ENCODE results near the gene CLP1. TPM values are rescaled to one million over a fixed set of nuclear protein-coding genes. Genes with fewer than 3 reads are reported as not detected.

CLP1 gene
- total RNA-seq, 1 donor from 2014 or later = 12.6 TPM

GRCh38 chr11:57645689-57646085, 11.9 kb upstream of the CLP1 start:
- Mint-ChIP-seq H3K27ac (ENCODE audit: unreplicated experiment) (no peak overlapping the region), H3K4me3 (ENCODE audit: unreplicated experiment) (no peak overlapping the region)

GRCh38 chr11:57646194-57646798, 11.3 kb upstream of the CLP1 start:
- Mint-ChIP-seq H3K9me3 (ENCODE audit: unreplicated experiment) (no peaks in the 10 kb centered on the region), H3K27ac (ENCODE audit: unreplicated experiment) (no peak overlapping the region), H3K4me1 (ENCODE audit: unreplicated experiment) (peaks cover 61% of the 10 kb centered on the region), H3K36me3 (ENCODE audit: unreplicated experiment) (no peaks in the 10 kb centered on the region), H3K27me3 (ENCODE audit: unreplicated experiment) (peaks cover 63% of the 10 kb centered on the region), H3K4me3 (ENCODE audit: unreplicated experiment) (no peak overlapping the region)
- no peak for DNase-seq (ENCODE audit: extremely low spot score, unreplicated experiment)
- TF ChIP-seq, protein P1, sequence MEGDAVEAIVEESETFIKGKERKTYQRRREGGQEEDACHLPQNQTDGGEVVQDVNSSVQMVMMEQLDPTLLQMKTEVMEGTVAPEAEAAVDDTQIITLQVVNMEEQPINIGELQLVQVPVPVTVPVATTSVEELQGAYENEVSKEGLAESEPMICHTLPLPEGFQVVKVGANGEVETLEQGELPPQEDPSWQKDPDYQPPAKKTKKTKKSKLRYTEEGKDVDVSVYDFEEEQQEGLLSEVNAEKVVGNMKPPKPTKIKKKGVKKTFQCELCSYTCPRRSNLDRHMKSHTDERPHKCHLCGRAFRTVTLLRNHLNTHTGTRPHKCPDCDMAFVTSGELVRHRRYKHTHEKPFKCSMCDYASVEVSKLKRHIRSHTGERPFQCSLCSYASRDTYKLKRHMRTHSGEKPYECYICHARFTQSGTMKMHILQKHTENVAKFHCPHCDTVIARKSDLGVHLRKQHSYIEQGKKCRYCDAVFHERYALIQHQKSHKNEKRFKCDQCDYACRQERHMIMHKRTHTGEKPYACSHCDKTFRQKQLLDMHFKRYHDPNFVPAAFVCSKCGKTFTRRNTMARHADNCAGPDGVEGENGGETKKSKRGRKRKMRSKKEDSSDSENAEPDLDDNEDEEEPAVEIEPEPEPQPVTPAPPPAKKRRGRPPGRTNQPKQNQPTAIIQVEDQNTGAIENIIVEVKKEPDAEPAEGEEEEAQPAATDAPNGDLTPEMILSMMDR (IDR thresholded peaks at IDR 0.05) = no peak

More at GRCh38 chr11:57645689-57646085, 11.9 kb upstream of the CLP1 start:
- peaks cover 57% of the 10 kb centered on the region for H3K27me3 Mint-ChIP-seq (ENCODE audit: unreplicated experiment)
- TF ChIP-seq, protein P1 (IDR thresholded peaks at IDR 0.05) = no peak
- H3K36me3 Mint-ChIP-seq (ENCODE audit: unreplicated experiment) = no peaks in the 10 kb centered on the region
- no peaks in the 10 kb centered on the region for H3K9me3 Mint-ChIP-seq (ENCODE audit: unreplicated experiment)
- H3K4me1 Mint-ChIP-seq (ENCODE audit: unreplicated experiment) = peaks cover 67% of the 10 kb centered on the region
- DNase-seq (ENCODE audit: extremely low spot score, unreplicated experiment) = no peak

DNA sequence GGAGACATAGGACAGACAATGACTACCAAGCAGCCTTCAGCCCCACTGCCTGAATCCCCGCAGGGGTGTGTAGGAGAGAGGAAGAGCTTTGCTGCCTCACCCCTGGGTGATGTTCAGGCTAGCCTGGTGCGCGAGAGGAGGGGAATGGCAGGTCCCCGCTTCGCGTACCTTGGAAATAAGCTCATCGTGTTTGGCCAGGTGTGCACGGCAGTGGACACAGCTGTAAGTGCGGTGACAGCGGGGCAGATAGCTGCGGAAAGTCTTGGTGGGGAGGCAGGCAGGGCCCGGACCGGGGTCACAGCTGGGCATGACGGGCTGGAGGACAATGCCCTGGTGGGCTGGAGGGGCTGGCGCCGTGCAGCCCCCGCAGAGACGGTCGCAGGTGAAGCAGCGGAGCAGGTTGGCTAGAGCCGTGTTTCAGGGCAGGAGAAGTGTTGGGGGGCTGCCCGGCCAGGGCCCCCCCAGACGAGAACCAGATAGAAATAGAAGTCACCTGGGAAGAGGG, 10.7 kb upstream of the CLP1 start:
- H3K4me1 Mint-ChIP-seq (ENCODE audit: unreplicated experiment) = peaks cover 59% of the 10 kb centered on the region
- no peak for DNase-seq (ENCODE audit: extremely low spot score, unreplicated experiment)
- TF ChIP-seq, protein P1 (IDR thresholded peaks at IDR 0.05) = no peak
- H3K27me3 Mint-ChIP-seq (ENCODE audit: unreplicated experiment) = peaks cover 68% of the 10 kb centered on the region
- H3K27ac Mint-ChIP-seq (ENCODE audit: unreplicated experiment) = no peak overlapping the region
- H3K4me3 Mint-ChIP-seq (ENCODE audit: unreplicated experiment) = no peak overlapping the region
- H3K36me3 Mint-ChIP-seq (ENCODE audit: unreplicated experiment) = no peaks in the 10 kb centered on the region
- no peaks in the 10 kb centered on the region for H3K9me3 Mint-ChIP-seq (ENCODE audit: unreplicated experiment)

DNA sequence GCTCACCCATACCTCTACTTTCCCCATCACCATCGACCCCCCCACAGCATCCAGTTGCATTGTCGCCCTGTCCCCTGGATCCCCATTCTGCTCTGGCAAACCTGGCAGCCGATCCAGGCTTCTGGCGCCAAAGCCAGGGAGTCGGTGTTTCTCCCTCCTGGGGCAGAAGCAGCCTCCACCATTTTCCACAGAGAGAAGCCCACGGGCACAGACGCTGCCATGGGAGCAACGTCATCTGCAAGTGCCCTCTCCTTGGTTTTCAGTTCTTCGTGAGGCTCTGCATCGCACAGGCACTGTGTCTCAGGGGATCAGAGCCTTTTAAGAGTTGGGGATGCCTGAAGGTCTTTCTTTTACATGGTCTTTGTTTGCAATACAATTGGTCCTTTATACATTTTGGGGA, 10.2 kb upstream of the CLP1 start:
- Mint-ChIP-seq H3K27me3 (ENCODE audit: unreplicated experiment) (peaks cover 68% of the 10 kb centered on the region), H3K4me1 (ENCODE audit: unreplicated experiment) (peaks cover 59% of the 10 kb centered on the region), H3K4me3 (ENCODE audit: unreplicated experiment) (no peak overlapping the region), H3K9me3 (ENCODE audit: unreplicated experiment) (no peaks in the 10 kb centered on the region), H3K27ac (ENCODE audit: unreplicated experiment) (no peak overlapping the region), H3K36me3 (ENCODE audit: unreplicated experiment) (no peaks in the 10 kb centered on the region)
- no peak for DNase-seq (ENCODE audit: extremely low spot score, unreplicated experiment)
- TF ChIP-seq, protein P1 (IDR thresholded peaks at IDR 0.05) = no peak

GRCh38 chr11:57647960-57648800, 9.4 kb upstream of the CLP1 start:
- Mint-ChIP-seq H3K4me1 (ENCODE audit: unreplicated experiment) (peaks cover 65% of the 10 kb centered on the region), H3K4me3 (ENCODE audit: unreplicated experiment) (peak overlapping the region; percentile 73), H3K9me3 (ENCODE audit: unreplicated experiment) (no peaks in the 10 kb centered on the region), H3K27ac (ENCODE audit: unreplicated experiment) (no peak overlapping the region), H3K36me3 (ENCODE audit: unreplicated experiment) (no peaks in the 10 kb centered on the region), H3K27me3 (ENCODE audit: unreplicated experiment) (peaks cover 72% of the 10 kb centered on the region)
- TF ChIP-seq, protein P1 (IDR thresholded peaks at IDR 0.05) = no peak
- DNase-seq (ENCODE audit: extremely low spot score, unreplicated experiment) = no peak
